ENCODE results near the gene MPRIP. TPM values are rescaled to one million over a fixed set of nuclear protein-coding genes. Genes with fewer than 3 reads are reported as not detected.

The MPRIP gene
- total RNA-seq, 1 experiment from 2014 or later = 258 TPM

DNA sequence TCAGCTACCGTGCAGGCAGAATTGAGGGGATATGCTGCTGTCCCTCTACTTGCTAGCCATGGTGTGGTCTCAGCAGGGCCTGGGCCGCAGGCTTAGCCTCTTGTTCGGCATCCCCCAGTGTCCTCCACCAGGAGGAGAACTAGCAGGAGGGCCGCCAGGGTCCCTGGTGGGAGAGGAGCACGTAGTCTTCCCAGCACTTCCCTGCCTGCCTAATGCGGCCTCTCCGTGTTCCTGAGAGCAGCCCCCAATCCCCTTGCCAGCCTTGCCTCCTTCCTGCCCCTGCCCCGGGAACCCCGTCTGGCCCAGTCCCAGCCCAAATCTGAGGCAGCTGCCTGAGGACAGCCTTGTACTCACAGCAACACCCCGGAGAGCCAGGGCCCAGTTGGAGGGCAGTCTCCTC lies 125.7 kb downstream of the MPRIP start:
- Histone ChIP-seq H3K4me3 (replicated peaks in 1 of 2; ENCODE audit: low read depth in 1 of 2, low read length in 2 of 2) (no peak overlapping the region), H3K9me2 (ENCODE audit: insufficient read depth) (no peaks in the 10 kb centered on the region), H3K27ac (ENCODE audit: low read depth, low read length) (no peak overlapping the region), H4K20me1 (ENCODE audit: insufficient read depth) (no peaks in the 10 kb centered on the region), H3K9me3 (ENCODE audit: control insufficient read depth in 1 of 2, insufficient read depth in 1 of 2, low read depth in 1 of 2, low read length in 2 of 2) (no peaks in the 10 kb centered on the region), H3K4me1 (ENCODE audit: control insufficient read depth in 1 of 2, insufficient read depth in 2 of 2, low read length in 2 of 2) (no peaks in the 10 kb centered on the region), H3K4me2 (ENCODE audit: low read length) (no peak overlapping the region), H3K27me3 (ENCODE audit: insufficient read depth, low read length) (no peaks in the 10 kb centered on the region), H2AFZ (ENCODE audit: low read depth, low read length, poor library complexity, severe bottlenecking) (no peak overlapping the region), H3K36me3 (ENCODE audit: control insufficient read depth in 1 of 2, insufficient read depth in 2 of 2, low read length in 2 of 2) (peaks cover 31 to 33% of the 10 kb centered on the region in 2 experiments), H3K79me2 (ENCODE audit: insufficient read depth, low read length) (no peaks in the 10 kb centered on the region), H3K9ac (ENCODE audit: low read length) (no peak overlapping the region)
- POLR2A ChIA-PET = no interaction called here
- DNase-seq (ENCODE audit: low read depth, low spot score) = no peak
- RAD21 ChIA-PET (ENCODE audit: low non-redundant PET in 1 of 2, low total read pairs in 2 of 2, uncharacterized antibody in 2 of 2, unreplicated experiment in 2 of 2) = no interaction called here
- TF ChIP-seq, protein P1, sequence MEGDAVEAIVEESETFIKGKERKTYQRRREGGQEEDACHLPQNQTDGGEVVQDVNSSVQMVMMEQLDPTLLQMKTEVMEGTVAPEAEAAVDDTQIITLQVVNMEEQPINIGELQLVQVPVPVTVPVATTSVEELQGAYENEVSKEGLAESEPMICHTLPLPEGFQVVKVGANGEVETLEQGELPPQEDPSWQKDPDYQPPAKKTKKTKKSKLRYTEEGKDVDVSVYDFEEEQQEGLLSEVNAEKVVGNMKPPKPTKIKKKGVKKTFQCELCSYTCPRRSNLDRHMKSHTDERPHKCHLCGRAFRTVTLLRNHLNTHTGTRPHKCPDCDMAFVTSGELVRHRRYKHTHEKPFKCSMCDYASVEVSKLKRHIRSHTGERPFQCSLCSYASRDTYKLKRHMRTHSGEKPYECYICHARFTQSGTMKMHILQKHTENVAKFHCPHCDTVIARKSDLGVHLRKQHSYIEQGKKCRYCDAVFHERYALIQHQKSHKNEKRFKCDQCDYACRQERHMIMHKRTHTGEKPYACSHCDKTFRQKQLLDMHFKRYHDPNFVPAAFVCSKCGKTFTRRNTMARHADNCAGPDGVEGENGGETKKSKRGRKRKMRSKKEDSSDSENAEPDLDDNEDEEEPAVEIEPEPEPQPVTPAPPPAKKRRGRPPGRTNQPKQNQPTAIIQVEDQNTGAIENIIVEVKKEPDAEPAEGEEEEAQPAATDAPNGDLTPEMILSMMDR (IDR thresholded peaks at IDR 0.05 in 2 of 3, conservative IDR thresholded peaks at IDR 0.05 in 1 of 3; ENCODE audit: borderline replicate concordance in 1 of 3, insufficient read depth in 1 of 3, low read depth in 2 of 3, low read length in 2 of 3) = no peak
- TF ChIP-seq POLR2A (IDR thresholded peaks at IDR 0.05; ENCODE audit: borderline replicate concordance, extremely low read depth, insufficient read depth, insufficient read length) (no peak), RAD21 (IDR thresholded peaks at IDR 0.05; ENCODE audit: low read depth) (no peak), EZH2phosphoT487 (IDR thresholded peaks at IDR 0.05; ENCODE audit: borderline replicate concordance) (no peak), ATF3 (IDR thresholded peaks at IDR 0.05) (no peak), EGR1 (IDR thresholded peaks at IDR 0.05; ENCODE audit: low read depth) (no peak), EZH2 (IDR thresholded peaks at IDR 0.05) (no peak), CBX3 (IDR thresholded peaks at IDR 0.05; ENCODE audit: low read depth) (no peak), TCF7L2 (IDR thresholded peaks at IDR 0.05; ENCODE audit: borderline replicate concordance, extremely low read depth, insufficient read depth, insufficient read length) (no peak), ELF1 (IDR thresholded peaks at IDR 0.05; ENCODE audit: borderline replicate concordance, low read depth) (no peak), ZNF274 (IDR thresholded peaks at IDR 0.05; ENCODE audit: low read depth, low read length) (no peak), FOSL1 (IDR thresholded peaks at IDR 0.05; ENCODE audit: low read depth) (no peak), YY1 (IDR thresholded peaks at IDR 0.05; ENCODE audit: extremely low read depth, insufficient replicate concordance, low read depth, low read length) (no peak), ZFX (IDR thresholded peaks at IDR 0.05) (no peak), JUND (IDR thresholded peaks at IDR 0.05) (no peak)
- TF ChIP-seq, protein P2, sequence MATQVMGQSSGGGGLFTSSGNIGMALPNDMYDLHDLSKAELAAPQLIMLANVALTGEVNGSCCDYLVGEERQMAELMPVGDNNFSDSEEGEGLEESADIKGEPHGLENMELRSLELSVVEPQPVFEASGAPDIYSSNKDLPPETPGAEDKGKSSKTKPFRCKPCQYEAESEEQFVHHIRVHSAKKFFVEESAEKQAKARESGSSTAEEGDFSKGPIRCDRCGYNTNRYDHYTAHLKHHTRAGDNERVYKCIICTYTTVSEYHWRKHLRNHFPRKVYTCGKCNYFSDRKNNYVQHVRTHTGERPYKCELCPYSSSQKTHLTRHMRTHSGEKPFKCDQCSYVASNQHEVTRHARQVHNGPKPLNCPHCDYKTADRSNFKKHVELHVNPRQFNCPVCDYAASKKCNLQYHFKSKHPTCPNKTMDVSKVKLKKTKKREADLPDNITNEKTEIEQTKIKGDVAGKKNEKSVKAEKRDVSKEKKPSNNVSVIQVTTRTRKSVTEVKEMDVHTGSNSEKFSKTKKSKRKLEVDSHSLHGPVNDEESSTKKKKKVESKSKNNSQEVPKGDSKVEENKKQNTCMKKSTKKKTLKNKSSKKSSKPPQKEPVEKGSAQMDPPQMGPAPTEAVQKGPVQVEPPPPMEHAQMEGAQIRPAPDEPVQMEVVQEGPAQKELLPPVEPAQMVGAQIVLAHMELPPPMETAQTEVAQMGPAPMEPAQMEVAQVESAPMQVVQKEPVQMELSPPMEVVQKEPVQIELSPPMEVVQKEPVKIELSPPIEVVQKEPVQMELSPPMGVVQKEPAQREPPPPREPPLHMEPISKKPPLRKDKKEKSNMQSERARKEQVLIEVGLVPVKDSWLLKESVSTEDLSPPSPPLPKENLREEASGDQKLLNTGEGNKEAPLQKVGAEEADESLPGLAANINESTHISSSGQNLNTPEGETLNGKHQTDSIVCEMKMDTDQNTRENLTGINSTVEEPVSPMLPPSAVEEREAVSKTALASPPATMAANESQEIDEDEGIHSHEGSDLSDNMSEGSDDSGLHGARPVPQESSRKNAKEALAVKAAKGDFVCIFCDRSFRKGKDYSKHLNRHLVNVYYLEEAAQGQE (IDR thresholded peaks at IDR 0.05; ENCODE audit: low read depth) = no peak
- BruUV-seq (replicated peaks) = no TSS peak
- no peak for ATAC-seq
- intact Hi-C loops (cut with micrococcal nuclease) = no loop called here
- CTCF ChIA-PET = no interaction called here
